SH-SY5Y (cell line): ENCODE results near the gene MAP1LC3B2.

Experiments used
- GATA2 ChIP-seq: IDR thresholded peaks from 2 replicates; pipeline ENCODE4 v1.6.1; 2011; ENCODE audit warnings: mild to moderate bottlenecking, low read depth, low read length
- GATA3 ChIP-seq: IDR thresholded peaks from 2 replicates; pipeline ENCODE4 v1.6.1; 2011; ENCODE audit warnings: low read depth, mild to moderate bottlenecking, low read length, moderate library complexity

The MAP1LC3B2 gene

DNA sequence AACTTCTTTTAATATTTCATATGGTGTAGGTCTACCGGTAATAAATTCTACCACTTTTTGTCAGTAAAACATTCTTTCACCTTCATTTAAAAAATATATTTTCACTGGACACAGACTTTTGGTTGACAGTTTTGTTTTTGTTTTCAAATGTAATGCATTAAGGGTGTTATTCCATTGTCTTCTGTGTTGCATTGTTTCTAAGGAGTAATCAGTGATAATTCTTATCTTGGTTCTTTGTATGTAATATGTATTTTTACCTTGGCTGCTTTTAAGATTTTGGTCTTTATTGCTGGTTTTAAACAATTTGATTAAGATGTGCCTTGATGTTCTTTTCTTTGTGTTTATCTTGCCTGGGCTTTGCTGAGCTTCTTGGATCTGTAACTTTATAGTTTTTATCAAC is 4.1 kb downstream of the MAP1LC3B2 start:
- no peak for TF ChIP-seq GATA2
- TF ChIP-seq GATA3: no peak

DNA sequence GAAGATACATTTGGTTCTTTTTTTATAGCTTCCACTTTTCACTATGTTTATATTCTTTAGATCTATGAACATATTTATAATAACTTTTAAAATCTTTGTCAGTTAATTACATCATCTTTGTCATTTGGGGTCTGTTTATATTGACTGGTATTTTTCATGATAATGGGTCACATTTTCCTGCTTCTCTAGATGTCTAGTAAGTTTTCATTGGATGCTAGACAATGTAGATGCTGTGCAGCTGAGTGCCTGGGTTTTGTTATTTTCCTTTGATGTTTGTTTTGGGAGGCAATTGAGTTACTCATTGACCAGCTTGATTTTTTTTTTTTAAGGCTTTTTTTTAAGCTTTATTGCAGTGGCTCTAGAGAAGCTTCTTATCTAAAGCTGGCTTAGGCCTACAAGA is 4.9 kb downstream of the MAP1LC3B2 start:
- TF ChIP-seq GATA2: no peak
- no peak for TF ChIP-seq GATA3

DNA sequence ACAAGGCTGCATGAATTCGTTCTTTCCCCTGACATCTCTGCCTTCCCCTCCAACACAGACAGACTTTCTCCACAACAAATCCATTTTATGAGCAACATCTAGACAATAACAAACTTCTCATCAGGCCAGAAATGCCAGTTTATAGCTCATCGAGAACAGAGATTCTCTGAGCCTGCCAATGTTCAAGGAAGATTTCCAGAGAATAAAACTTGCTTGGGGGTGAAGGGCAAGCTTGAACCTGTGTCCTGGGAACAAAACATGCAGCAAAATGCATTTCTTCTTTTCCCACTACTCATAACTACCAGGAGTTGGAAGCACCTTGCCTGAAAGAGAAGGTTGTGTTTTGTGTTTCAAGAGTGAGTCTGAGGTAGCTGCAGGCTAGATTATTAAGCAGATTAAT is 6.8 kb downstream of the MAP1LC3B2 start:
- TF ChIP-seq GATA2: no peak
- TF ChIP-seq GATA3: no peak

DNA sequence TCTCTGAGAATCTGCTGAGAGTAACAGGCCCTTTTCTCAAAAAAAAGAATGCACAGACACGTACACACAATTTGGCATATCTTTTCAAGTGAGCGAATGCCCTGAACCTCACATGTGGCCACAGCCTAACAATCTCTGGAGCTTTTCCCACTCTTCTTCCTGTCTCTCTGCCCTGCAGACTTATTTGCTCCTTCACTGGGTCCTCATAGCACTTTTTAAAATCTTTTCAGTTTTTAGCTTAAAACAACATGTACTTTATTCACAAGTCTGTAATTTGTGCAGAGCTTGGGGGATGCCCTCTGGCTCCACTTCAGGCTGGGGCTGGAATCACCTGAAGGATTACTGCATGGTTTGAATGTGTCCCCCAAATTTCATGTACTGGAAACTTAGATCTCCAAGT is 9.0 kb downstream of the MAP1LC3B2 start:
- TF ChIP-seq GATA2 (no peak), GATA3 (no peak)

DNA sequence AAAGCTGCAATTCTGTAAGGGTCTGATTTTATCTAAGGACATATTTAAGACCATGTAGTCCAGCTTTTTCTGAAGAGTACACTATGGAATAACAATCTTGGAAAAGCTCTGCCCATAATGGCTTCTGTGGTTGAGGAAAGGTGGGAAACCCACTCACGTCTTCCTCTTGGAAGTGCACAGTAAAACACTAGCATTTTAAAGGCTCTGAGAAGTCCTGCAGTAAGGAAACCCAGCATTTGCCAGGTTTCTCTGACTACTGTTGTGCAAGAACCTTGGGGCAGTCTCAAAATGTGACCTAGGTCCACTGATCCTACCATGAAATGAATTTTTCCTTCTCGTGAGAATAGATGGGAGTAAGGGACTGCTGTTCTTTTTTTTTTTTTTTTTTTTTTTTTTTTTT is 11.9 kb downstream of the MAP1LC3B2 start:
- no peak for TF ChIP-seq GATA3
- no peak for TF ChIP-seq GATA2

DNA sequence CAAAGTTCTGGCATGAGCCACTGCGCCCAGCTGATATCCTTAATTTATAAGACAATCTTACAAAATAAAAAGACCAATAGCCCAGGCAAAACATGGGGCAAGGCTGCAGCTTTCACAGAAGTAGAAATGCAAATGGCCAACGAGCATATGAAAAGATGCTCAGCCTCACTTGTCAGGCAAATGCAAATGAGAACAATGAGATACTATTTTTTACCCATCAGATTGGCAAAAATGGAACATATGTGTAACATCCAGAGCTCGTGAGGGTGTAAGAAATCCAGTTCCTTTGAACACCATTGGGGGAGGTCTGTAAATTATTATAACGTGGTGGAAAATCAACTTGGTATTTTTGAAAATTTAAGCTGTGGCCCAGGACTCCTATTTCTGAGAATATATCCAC is 14.6 kb downstream of the MAP1LC3B2 start:
- TF ChIP-seq GATA2 (no peak), GATA3 (no peak)

DNA sequence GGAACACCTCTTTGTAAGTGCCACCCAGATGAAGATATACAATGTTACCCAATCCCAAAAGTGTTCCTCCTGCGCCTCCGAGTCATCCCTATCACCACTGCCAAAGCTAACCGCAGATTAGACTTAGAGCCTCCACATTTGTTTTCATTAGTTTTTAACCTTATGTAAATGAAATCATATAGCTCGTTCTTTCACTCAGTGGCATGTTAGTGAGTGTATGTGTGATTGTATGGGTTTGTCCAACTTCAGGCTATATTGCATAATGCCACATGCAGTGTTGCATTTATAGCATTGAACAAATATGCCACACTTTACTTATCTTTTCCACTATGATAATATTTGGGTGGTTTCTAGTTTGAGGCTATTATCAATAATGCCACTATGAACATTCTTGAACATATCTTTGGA is 18.0 kb downstream of the MAP1LC3B2 start:
- TF ChIP-seq GATA3: no peak
- no peak for TF ChIP-seq GATA2

DNA sequence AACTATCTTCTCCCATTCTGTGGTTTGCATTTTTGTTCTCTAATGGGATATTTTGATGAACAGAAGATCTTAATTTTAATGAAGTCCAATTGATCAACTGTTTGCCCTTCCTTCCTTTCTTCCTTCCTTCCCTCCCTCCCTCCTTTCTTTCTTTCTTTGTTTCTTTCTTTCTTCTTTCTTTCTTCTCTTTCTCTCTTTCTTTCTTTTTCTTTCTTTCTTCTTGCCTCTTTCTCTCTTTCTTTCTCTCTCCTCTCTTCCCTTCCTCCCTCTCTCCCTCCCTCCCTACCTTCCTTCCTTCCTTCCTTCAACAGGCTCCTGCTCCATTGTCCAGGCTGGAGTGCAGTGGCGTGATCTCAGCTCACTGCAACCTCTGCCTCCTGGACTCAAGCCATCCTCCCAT is 18.9 kb downstream of the MAP1LC3B2 start:
- TF ChIP-seq GATA2 (no peak), GATA3 (no peak)

DNA sequence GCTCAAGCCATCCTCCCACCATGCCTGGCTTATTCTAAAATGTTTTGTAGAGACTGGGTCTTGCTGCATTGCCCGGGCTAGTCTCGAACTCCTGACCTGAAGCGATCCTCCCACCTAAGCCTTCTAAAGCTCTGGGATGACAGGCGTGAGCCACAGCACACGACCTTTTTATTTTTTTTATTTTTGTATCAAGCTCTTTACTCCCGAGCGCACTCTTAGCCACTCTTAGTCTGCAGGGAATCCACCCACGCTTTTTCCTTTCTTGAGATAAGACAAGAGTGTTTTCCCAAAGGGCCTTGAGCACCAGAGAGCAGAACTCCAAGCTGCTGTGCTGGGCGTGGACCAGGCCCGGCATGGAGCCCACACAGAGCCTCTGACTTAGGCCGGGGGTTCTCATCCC is 23.4 kb downstream of the MAP1LC3B2 start:
- TF ChIP-seq GATA2: no peak
- TF ChIP-seq GATA3: no peak

DNA sequence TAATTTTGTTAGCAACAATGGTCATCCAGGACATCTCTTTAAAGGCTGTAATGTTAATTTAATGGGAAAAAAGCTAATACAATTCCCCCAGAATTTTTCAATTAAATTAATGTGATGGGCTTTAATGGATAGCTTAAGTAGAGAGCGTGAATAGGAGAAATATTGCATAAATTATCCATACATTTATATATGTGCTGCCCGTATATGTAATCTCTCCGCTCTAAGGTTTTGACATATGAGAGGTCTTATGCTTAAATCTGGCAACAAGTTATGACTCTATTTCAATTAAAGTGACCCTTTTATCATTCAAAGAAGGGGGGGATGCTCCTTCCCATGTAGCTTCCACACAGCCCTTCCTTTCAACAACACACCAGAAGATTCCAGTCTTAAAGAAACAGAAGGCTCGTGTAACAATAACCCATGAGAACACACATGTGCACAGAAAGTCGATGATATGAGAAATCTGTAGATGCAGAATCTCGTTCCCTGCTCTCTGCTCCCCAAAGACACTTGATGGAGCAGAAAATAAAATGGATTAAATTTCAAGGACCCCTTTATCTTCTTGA is 24.0 kb downstream of the MAP1LC3B2 start:
- TF ChIP-seq GATA3 (no peak), GATA2 (no peak)

DNA sequence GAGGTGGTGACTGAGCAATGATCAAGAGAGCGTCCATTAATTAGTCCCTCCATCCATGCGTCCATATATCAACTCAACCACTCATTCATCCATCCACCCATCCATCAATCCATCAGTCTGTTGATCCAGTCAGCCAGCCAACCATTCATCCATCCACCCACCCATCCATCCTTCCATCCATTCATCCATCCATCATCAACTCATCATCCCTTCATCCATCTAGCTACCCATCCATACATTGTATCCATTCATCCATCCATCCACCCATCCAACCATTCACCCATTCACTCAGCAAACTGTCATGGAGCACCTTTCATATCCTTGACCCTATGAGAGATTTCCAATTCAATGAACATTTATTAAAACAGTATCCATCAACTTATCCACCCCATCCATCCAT is 28.1 kb downstream of the MAP1LC3B2 start:
- no peak for TF ChIP-seq GATA2
- no peak for TF ChIP-seq GATA3

DNA sequence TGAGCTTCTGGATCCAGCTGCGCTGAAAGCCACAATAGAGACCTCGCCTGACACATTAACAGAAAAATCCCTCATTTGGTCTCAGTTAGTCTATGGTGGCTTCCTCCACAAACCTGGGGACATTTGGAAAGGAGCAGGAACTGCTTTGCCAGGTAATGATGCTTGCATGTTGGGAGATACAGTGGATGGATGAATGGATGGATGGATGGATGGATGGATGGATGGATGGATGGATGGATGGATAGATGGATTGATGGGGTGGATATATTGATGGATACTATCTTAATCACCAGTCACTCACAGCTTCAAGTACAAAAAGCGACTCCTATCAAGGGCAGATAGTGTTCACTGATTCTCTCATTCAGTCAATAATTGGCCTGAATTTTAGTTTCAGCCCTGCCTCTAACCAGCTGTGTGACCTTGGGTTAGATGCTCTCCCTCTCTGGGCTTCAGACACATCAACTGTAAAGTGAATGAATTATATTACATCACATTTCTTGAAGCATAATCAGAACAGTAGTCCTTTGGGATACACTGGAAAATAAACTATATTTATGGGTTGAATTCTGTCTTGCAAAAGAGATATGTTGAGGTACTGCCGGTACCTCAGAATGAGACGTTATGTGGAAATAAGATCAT is 29.3 kb downstream of the MAP1LC3B2 start:
- no peak for TF ChIP-seq GATA3
- no peak for TF ChIP-seq GATA2

DNA sequence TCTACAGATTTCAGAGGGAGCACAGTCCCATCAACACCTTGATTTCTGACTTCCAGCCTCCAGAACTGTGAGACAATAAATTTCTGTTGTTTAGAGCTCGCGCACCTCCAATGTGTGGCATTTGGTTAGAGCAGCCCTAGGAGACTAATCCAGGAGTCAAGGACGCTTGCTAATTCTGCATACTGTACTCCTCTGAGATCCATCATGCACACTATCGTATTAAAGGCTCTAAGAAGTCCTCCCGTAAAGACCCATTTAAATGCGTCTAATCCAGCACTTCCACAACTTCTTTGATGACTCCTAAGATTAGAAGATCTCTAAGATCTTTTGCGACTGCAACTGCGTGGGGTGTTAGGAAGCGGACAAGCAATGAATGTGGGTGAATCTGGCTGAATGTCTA is 30.4 kb downstream of the MAP1LC3B2 start:
- no peak for TF ChIP-seq GATA3

DNA sequence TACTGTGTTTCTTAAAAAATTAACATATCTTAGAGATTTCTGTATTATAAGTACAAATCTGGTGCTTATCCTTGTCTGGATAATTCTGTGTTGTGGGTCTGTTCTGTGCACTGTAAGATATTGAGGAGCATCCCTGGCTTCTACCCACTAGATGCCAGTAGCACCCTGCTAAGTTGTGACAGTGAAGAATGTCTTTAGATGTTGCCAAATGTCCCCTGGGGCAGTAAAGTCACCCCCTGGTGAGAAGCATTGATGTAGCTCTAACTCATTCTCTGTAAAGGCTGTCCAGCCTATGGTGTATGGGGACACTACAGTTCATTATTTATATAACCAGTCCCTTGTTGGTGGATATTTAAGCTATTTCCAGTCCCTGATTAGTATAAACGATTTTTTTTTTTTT is 31.4 kb downstream of the MAP1LC3B2 start:
- no peak for TF ChIP-seq GATA3
- TF ChIP-seq GATA2: no peak

DNA sequence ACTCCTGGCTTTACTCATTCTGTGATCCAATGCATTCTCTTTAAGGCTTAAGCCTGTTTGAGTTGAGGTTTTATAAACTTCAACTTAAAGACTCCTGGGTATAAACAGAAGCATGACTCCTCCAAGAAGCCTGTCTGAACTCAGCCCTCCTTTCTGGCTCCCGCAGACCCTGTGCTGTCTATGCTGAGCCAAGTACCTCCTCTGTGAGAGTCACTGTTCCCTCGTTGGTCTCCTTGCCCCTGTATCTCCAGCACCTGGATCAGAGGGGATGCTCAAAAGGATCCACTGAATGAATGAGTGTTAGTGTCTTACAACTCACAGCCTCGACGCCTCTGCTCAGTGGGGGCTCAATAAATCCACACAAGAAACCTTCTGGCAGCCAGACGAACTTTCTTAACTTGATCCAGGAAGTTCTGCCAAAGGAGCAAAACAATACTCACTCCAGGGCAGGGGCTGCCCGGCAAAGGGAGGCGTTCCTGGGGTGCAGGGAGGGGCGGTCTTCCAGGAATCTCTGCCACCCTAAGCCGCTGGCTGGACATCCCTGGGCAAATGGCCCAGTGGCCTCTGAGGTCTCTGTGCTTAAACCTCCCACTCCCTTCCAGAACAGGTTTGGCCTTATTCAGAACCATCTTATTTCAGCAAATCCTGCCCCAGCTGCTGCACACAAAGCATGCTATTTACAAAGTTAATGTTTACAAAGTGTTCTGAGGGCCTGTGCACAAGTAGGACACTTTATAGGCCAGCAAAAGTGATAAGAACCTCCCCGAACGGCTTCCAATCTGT is 32.9 kb downstream of the MAP1LC3B2 start:
- TF ChIP-seq GATA2 (no peak), GATA3 (no peak)

DNA sequence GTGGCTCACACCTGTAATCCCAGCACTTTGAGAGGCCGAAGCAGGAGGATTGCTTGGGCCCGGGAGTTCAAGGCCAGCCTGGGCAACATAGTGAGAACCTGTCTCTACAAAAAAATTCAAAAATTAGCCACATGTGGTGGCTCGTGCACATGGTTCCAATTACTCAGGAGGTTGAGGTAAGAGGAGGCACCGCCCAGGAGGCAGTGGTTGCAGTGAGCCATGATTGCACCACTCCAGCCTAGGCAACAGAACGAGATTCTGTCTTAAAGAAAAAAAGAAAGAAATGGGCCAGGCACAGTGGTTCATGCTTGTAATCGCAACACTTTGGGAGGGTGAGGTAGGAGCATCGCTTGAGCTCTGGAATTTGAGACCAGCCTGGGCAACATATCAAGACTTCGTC is 33.5 kb downstream of the MAP1LC3B2 start:
- no peak for TF ChIP-seq GATA2
- no peak for TF ChIP-seq GATA3
